ENCODE data around the gene CSTF3.

GRCh38 chr11:33052231-33052630 lies 109.0 kb downstream of the CSTF3 start:
- TF ChIP-seq EZH2 (IDR thresholded peaks at IDR 0.05; ENCODE audit: low read depth): no peak
- TF ChIP-seq CTCF (conservative IDR thresholded peaks at IDR 0.05): no peak
